Stimulated activated naive B cell treated with anti-CD40 and anti-IgM and Interleukin-4, amounts not matched to agents 10 μg/mL and 1 μg/mL and 100 μg/mL, for 72 hours (primary cell): ENCODE data around the gene CYP11A1.

Experiments used
- ATAC-seq, 2 donors: fragments of 150-1000 bp; cut with Tn5 transposase; replicated peaks; 2 replicates each; pipeline ENCODE4 v1.10.0; 2021; ENCODE audit warnings: moderate library complexity in 1 of 2
- DNase-seq: peaks from one replicate; pipeline ENCODE4 v3.0.0; 2021
- H3K27ac Mint-ChIP-seq: one replicate; pipeline ENCODE4 v1.8.0; 2022; ENCODE audit warnings: mild to moderate bottlenecking, mixed read lengths
- H3K27me3 Mint-ChIP-seq, 2 donors: one replicate each; pipeline ENCODE4 v1.8.0; 2022; ENCODE audit warnings: mixed read lengths in 2 of 2
- H3K36me3 Mint-ChIP-seq, 2 donors: one replicate each; pipeline ENCODE4 v1.8.0; 2022; ENCODE audit warnings: mixed read lengths in 2 of 2, mild to moderate bottlenecking in 1 of 2
- H3K4me1 Mint-ChIP-seq, 2 donors: one replicate each; pipeline ENCODE4 v1.8.0; 2022; ENCODE audit warnings: mixed read lengths in 2 of 2, mild to moderate bottlenecking in 1 of 2
- H3K4me3 Mint-ChIP-seq, 2 donors: one replicate each; pipeline ENCODE4 v1.8.0; 2022; ENCODE audit warnings: mild to moderate bottlenecking in 2 of 2, mixed read lengths in 2 of 2, moderate library complexity in 1 of 2
- H3K9me3 Mint-ChIP-seq, 2 donors: one replicate each; pipeline ENCODE4 v1.8.0; 2022; ENCODE audit warnings: mixed read lengths in 2 of 2, mild to moderate bottlenecking in 1 of 2

Gene CYP11A1

DNA sequence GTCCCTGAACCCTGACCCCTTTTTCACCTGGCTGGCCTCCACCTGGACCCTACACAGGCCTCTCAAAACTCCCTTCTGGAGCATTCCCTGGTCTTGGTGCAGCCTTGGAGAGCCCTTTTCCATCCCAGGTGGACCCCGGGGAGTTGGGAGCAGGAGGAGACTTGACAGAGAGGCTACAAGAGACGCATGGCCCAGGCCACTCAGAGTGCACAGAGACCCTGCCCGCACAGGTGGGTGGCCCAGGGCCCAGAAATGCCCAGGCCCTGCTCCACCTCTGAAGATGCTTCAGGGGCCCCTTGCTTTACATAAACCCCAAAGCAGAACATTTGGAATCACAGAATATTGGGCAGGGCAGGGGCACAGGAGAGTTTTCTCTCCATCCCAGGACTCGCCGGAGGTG is 34.4 kb downstream of the CYP11A1 start:
- no peak for DNase-seq
- no peak overlapping the region for H3K27ac Mint-ChIP-seq
- no peaks in the 10 kb centered on the region for H3K36me3 Mint-ChIP-seq
- H3K9me3 Mint-ChIP-seq: peaks cover 0 to 6% of the 10 kb centered on the region in 2 donors
- no peak overlapping the region for H3K4me3 Mint-ChIP-seq
- peaks cover 5 to 8% of the 10 kb centered on the region in 2 donors for H3K4me1 Mint-ChIP-seq
- ATAC-seq: no peak
- H3K27me3 Mint-ChIP-seq: peaks cover 15 to 17% of the 10 kb centered on the region in 2 donors

DNA sequence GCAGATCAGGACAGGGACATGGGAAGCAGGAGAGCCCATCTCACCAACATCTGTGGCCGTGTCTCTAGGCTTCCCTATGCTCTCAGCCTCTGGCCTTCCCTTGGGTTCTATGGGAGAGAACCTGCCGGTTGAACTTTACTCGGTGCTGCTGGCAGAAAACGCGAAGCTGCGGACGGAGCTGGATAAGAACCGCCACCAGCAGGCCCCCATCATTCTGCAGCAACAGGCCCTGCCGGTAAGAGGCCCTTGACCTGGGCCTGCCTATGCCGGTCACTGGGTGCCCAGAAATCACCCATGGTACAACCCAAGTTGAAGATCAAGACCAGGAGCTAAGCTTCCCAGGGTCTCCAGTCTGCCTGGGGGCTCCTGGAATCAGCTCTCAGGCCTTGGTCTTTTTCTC is 34.8 kb downstream of the CYP11A1 start:
- ATAC-seq: no peak
- H3K27me3 Mint-ChIP-seq: peaks cover 15 to 17% of the 10 kb centered on the region in 2 donors
- H3K9me3 Mint-ChIP-seq: peaks cover 0 to 6% of the 10 kb centered on the region in 2 donors
- H3K27ac Mint-ChIP-seq: no peak overlapping the region
- peaks cover 5 to 8% of the 10 kb centered on the region in 2 donors for H3K4me1 Mint-ChIP-seq
- no peaks in the 10 kb centered on the region for H3K36me3 Mint-ChIP-seq
- H3K4me3 Mint-ChIP-seq: no peak overlapping the region
- DNase-seq: no peak

DNA sequence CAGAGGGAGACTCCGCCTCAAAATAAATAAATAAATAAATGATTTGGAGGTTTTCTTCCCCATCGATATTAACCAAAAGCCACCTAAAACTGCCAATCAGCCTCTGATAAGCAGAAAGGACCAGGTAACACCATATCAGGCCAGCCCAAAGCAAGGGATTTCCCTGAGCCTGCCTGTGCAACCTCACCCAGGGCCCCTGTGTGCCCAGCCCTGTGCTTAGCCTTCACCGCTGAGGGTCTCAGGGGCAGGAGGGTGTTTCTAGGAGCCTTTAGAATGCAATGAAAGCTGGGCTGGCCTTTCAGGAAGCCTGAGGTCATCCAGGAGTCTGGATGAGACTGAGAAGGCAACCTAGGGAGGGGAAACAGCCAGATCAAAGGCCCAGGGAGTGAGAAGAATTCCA is 35.4 kb downstream of the CYP11A1 start:
- DNase-seq: no peak
- peaks cover 15 to 17% of the 10 kb centered on the region in 2 donors for H3K27me3 Mint-ChIP-seq
- H3K36me3 Mint-ChIP-seq: no peaks in the 10 kb centered on the region
- no peak overlapping the region for H3K27ac Mint-ChIP-seq
- no peak for ATAC-seq
- H3K9me3 Mint-ChIP-seq: peaks cover 0 to 6% of the 10 kb centered on the region in 2 donors
- no peak overlapping the region for H3K4me3 Mint-ChIP-seq
- peaks cover 5 to 8% of the 10 kb centered on the region in 2 donors for H3K4me1 Mint-ChIP-seq

DNA sequence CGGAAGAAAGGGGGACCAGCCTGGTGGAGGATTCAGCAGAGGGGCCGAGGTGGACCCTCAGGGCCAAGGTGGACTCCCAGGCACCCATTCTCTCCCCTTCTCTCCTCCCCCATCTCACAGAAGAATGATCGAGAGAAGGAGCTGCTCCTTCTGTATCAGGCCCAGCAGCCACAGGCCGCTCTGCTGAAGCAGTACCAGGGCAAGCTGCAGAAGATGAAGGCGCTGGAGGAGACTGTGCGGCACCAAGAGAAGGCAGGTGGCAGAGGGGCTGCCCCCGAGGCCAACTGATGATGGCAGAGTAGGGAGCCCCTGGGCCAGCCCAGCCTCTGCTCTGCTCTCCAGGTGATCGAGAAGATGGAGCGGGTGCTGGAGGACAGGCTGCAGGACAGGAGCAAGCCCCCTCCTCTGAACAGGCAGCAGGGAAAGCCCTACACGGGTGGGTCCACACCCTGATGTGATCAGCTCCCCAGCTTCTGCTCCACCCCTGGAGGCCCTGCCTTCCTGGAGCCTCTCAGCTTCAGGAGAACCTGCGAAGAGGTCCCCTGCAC is 36.5 kb downstream of the CYP11A1 start:
- DNase-seq: no peak
- H3K36me3 Mint-ChIP-seq: no peaks in the 10 kb centered on the region
- H3K27me3 Mint-ChIP-seq: peaks cover 15 to 23% of the 10 kb centered on the region in 2 donors
- no peak overlapping the region for H3K4me3 Mint-ChIP-seq
- peaks cover 0 to 6% of the 10 kb centered on the region in 2 donors for H3K9me3 Mint-ChIP-seq
- H3K4me1 Mint-ChIP-seq: peaks cover 5 to 8% of the 10 kb centered on the region in 2 donors
- H3K27ac Mint-ChIP-seq: no peak overlapping the region
- no peak for ATAC-seq

DNA sequence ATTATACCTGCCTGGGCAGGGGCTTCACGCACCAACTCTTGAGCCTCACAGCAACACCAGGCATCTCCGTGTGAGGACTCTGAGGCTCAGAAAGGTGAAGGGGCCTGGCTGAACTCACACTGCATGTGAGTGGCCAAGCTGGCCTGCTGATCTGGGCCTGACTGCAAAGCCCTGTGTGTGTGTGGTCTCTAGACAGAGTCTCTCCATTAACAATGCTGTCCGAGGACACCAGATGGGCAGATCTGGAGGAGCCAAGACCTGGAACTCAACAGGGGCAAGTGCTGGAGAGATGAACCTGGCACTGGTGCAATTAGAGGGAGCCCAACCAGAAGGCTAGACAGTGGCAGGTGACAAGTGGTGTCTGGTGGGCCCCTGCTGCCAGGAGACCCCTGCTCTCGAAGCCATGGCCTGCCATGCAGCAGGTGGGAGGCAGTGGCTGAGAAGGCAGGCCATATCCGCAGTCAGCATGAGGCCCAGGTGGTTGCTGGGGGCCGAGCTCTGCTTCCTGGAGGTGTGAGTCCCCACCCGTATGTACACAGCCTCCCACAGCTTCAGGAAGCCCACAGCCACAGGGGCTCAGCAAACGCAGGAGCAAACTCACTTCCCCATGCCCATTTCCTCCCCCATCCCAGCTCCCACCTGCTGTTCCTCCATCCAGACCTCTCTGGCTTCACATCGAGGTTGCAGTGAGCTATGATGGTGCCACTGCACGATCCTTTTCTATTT is 39.0 kb downstream of the CYP11A1 start:
- H3K4me1 Mint-ChIP-seq: peaks cover 5 to 8% of the 10 kb centered on the region in 2 donors
- no peaks in the 10 kb centered on the region for H3K36me3 Mint-ChIP-seq
- no peak for ATAC-seq
- peaks cover 17 to 35% of the 10 kb centered on the region in 2 donors for H3K27me3 Mint-ChIP-seq
- H3K4me3 Mint-ChIP-seq: no peak overlapping the region
- DNase-seq: no peak
- H3K27ac Mint-ChIP-seq: no peak overlapping the region
- no peaks in the 10 kb centered on the region for H3K9me3 Mint-ChIP-seq

DNA sequence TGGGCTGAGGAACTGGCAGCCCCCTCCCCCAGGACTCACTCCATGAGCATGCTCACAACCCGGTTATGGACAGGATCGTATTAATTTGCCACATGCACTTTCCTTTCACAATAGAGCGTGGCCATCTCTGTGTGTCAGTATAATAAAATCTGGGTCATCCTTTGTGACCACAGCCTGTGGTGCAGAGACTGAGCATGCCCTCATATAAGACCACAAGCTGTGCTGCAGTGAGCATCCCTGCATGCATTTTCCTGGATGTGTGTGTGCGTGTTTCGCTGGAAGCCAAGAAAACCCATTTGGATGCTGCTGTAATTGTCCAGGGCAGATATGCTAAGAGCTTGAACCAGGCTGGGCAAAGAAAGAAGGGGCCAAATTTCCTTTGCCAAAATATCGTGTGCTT is 39.7 kb downstream of the CYP11A1 start:
- Mint-ChIP-seq H3K27me3 (peaks cover 21 to 35% of the 10 kb centered on the region in 2 donors), H3K4me3 (no peak overlapping the region), H3K9me3 (no peaks in the 10 kb centered on the region), H3K27ac (no peak overlapping the region), H3K36me3 (no peaks in the 10 kb centered on the region), H3K4me1 (peaks cover 5 to 8% of the 10 kb centered on the region in 2 donors)
- no peak for ATAC-seq
- no peak for DNase-seq

DNA sequence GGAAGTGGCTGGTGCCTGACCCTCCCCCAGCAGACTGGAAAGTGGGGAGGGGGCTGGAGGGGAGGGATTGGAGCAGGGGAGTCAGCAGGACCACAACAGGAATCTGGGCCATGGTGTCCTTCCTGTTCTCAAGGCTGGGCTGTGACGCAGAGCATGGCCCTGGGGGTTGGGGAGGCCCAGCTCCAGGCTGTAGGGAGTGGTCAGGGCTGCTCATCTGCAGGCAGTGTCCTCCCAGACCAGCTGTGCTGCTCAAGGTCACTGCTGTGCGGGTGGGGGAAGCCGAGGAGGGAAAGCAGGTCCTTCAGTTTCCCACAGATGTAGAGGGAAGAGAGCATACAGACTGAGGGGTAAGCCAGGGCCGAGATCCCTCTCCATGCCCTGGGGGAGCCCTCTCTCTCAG is 40.7 kb downstream of the CYP11A1 start:
- peaks cover 24 to 36% of the 10 kb centered on the region in 2 donors for H3K27me3 Mint-ChIP-seq
- no peaks in the 10 kb centered on the region for H3K36me3 Mint-ChIP-seq
- peaks cover 5 to 8% of the 10 kb centered on the region in 2 donors for H3K4me1 Mint-ChIP-seq
- no peaks in the 10 kb centered on the region for H3K9me3 Mint-ChIP-seq
- no peak overlapping the region for H3K4me3 Mint-ChIP-seq
- no peak overlapping the region for H3K27ac Mint-ChIP-seq
- DNase-seq: no peak
- no peak for ATAC-seq

DNA sequence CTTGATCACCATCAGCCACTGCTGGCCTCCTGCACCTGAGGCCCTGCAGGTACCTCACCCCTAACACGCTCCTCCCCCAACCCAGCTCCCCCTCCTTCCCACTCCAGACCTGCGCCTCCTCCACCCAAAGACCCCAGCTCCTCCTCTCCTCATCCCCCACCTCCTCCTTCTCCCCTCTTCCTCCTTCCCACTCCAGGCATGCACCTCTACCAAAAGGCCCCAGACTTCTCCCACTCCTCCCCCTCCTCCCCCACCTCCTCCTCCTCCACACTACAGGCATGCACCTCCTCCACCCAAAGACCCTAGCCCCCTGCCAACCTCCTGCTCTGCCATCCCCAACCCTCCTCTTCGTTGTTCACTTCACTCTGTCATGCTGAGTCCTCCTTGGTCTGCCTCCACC is 42.7 kb downstream of the CYP11A1 start:
- Mint-ChIP-seq H3K4me3 (no peak overlapping the region), H3K36me3 (no peaks in the 10 kb centered on the region), H3K9me3 (no peaks in the 10 kb centered on the region), H3K27ac (no peak overlapping the region), H3K4me1 (peaks cover 5 to 8% of the 10 kb centered on the region in 2 donors), H3K27me3 (peaks cover 21 to 30% of the 10 kb centered on the region in 2 donors)
- ATAC-seq: no peak
- DNase-seq: no peak

DNA sequence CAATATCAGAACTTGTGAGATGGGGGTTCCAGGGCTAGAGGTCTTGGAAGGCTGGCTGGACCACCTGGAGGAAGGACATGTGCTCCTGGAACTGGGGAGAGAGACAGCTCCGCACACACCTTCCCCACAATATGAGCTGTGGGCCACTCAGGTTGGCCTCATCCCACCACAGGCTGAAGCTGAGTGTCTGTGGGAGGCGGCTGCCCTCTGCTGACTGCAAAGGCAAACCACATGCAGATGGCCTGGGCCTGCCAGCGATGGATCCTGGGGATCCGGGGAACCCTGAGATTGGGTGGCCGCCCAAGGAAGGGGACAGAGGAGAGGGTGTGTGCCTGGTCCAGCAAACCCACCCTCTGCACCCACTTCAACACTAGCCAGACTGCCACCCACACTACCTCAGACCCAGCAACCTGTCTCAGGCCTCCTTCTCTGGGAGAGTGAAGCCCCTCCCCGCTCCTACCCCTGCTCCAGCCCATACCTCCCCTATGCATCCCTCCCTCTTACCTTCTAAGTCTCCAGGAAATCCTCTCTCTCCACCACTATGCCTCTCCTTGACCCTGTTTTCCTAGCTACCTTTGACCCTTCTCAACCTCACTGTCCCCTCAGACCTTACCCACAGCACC is 44.8 kb downstream of the CYP11A1 start:
- no peaks in the 10 kb centered on the region for H3K9me3 Mint-ChIP-seq
- DNase-seq (peak; percentile 53), ATAC-seq (peak; percentile 88 to 90)
- no peak overlapping the region for H3K27ac Mint-ChIP-seq
- H3K27me3 Mint-ChIP-seq: peaks cover 21 to 30% of the 10 kb centered on the region in 2 donors
- H3K36me3 Mint-ChIP-seq: no peaks in the 10 kb centered on the region
- no peak overlapping the region for H3K4me3 Mint-ChIP-seq
- H3K4me1 Mint-ChIP-seq: peaks cover 4 to 10% of the 10 kb centered on the region in 2 donors

DNA sequence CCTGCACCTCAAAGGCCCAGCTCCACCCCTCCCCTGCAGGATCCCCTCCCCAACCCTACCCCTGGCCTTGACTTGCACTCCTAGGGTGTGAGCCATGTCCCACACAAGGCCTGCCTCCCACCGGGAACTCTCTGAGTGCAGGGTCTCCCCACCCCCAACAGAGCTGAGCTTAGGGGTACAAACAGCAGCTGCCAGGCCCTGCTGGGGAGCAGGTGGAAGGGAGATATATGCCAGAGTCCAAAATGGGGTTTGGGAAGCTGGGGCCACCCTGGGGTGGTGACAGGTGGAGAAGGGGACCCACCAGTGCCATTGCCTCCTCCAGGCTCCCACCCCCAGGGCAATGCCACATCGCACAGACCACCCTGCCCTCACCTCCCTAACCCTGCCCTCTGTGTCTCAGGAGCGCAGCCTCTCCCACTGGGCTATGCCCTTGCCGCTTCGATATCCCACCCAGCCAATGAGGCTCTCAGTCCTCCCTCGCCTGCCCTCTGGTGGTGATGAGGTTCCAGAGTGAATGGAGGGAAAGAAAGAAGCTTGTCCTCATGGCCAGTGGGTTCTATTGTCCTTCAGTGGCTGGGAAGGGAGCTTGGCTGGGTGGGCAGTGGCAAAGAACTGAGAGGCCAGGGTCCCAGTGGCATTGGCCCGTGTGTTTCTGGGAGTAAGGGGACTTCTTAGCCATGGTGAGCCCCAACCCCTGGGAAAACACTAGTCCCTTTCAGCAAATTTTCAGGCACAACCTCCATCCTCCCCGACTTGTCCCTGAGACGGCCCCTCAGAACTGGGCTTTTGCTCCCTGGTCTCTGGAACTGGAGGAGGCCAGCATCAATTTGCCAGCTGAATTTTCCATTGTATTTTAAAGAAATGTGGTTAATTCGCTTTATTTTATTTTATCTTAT is 46.8 kb downstream of the CYP11A1 start:
- Mint-ChIP-seq H3K27me3 (peaks cover 21% of the 10 kb centered on the region in 2 donors), H3K9me3 (no peaks in the 10 kb centered on the region), H3K27ac (no peak overlapping the region), H3K4me1 (peaks cover 5 to 18% of the 10 kb centered on the region in 2 donors), H3K4me3 (no peak overlapping the region), H3K36me3 (no peaks in the 10 kb centered on the region)
- DNase-seq (no peak), ATAC-seq (no peak)

DNA sequence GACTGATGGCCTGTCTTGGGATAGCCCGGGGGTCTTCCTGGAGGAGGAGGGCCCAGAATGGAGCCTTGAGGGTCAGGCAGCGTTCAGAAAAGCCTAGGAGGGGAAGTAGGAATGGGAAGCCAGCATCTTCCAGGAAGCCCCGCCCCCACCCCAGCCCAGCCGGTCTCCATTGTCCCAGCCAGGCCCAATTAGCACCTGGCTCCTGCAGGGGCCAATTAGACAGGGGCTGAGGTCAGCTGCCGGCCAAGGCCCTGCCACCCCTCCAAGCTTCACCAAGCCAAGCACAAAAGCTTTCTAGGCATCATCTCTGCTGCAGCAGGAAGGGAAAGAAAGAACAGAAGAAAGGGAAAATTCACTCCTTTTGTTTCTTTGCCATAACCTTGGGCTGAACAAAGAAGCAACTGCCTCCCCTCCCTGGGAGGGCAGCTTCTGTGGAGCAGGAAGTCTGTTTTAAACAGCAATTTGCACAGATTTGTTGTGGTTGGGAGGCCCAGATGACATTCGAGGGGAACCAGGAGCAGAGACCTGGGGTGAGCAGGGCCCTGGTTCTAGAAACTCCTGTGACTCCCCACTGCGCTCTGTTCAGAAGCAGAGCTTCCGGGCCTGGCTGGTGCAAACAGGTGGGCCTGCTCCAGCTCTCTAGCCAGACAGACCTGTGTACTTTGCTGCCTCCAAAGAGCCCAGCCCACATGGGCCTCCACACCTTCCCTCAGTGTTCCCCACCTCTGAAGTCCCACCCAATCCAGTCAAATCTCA is 47.7 kb downstream of the CYP11A1 start:
- no peak overlapping the region for H3K4me3 Mint-ChIP-seq
- H3K9me3 Mint-ChIP-seq: no peaks in the 10 kb centered on the region

DNA sequence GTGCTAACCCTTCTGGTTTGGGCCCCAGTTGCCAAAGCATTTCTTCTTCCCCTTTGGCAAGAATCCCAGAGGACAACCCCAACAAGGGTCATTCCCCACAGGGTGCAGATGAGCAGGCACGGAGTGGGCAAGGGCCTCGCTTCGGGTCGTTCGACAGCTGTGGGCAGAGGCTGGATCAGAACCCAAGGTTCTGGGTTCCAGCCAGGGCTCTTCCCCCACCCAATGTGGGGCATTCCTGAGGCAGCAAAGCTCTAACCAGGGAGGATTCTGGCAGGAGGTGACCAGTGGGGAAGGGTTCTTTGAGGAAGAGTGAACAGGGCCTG is 48.3 kb downstream of the CYP11A1 start:
- Mint-ChIP-seq H3K27me3 (peaks cover 8 to 10% of the 10 kb centered on the region in 2 donors), H3K36me3 (no peaks in the 10 kb centered on the region), H3K9me3 (no peaks in the 10 kb centered on the region), H3K27ac (no peak overlapping the region), H3K4me1 (peaks cover 12 to 28% of the 10 kb centered on the region in 2 donors), H3K4me3 (no peak overlapping the region)
- DNase-seq (no peak), ATAC-seq (no peak)

More for the DNA sequence above, 47.7 kb downstream of the CYP11A1 start:
- Mint-ChIP-seq H3K4me1 (peaks cover 12 to 26% of the 10 kb centered on the region in 2 donors), H3K36me3 (no peaks in the 10 kb centered on the region), H3K27ac (no peak overlapping the region), H3K27me3 (peaks cover 13 to 15% of the 10 kb centered on the region in 2 donors)
- DNase-seq (no peak), ATAC-seq (no peak)

DNA sequence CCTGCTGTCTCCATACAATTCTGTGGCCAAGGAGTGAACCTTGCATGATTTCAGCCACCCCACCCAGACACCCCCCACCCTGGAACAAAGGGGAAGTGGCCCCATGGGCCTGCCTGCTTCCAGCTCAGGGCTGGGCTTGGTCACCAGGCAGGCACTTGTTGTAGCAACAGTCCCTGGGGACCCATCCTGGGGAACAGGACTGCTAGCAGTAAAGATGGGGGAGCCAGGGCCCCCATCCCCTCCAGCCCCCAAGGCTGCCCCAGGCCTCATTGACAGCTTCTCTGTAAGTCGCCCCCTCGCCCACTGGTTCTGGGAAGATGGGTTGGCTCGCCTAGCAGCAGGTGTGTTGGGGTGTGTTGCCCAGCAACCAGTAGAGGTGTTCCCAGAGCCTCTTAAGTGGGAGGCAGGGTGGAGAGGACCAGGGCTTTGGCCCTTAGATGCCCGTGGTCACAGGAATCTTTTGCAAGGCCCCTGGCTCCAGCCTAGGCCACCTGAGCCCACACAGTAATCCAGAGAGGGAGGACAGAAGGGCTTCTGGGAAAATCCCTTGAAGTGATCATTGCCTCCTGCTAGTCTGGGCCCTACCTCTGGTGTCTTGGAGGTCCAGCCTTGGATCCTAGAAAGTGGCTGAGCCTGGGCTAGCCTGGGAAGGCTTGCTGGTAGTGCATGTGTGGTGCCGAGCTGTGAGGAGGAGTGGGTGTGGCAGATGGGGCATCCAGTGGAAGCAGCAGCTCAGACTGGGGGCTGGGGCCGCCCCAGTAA is 48.9 kb downstream of the CYP11A1 start:
- Mint-ChIP-seq H3K4me1 (peaks cover 12 to 28% of the 10 kb centered on the region in 2 donors), H3K27ac (no peak overlapping the region), H3K36me3 (no peaks in the 10 kb centered on the region), H3K27me3 (peaks cover 10 to 11% of the 10 kb centered on the region in 2 donors), H3K4me3 (no peak overlapping the region), H3K9me3 (no peaks in the 10 kb centered on the region)
- ATAC-seq (peak; percentile 32 to 38), DNase-seq (no peak)
